NCI-H82 treated with DMSO at 0.1 percent for 48 hours (cell line): ENCODE data around the gene TBX4.
"Not testable (repeated sequence)": the region's sequence is repeated elsewhere in the genome, so short reads cannot be mapped to it uniquely, and the experiment has no call there.

Experiments
- DNase-seq: peaks from one replicate; lab custom pipeline; 2025; ENCODE audit not compliant: unreplicated experiment; lab: John Stamatoyannopoulos, UW

Gene TBX4

DNA sequence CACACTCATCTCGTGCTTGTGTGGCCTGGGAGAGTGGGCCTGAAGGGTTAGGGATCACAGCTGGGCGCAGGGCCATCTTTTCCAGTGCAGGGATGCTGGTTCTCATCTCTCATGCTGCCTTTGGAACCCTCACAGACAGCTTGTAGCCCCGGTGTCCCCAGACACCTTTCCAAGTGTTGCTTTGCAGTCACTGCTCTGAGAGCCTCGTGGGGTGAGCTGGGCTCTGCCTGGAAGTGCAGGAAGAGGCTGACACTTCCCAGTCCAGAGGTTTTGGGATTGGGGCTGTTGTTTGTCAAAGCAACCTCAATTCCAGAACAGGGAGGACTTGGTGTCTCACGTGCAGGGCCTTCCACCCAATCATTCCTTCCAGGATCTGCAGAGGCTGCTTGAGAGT lies 28.2 kb downstream of the TBX4 start:
- no peak for DNase-seq

DNA sequence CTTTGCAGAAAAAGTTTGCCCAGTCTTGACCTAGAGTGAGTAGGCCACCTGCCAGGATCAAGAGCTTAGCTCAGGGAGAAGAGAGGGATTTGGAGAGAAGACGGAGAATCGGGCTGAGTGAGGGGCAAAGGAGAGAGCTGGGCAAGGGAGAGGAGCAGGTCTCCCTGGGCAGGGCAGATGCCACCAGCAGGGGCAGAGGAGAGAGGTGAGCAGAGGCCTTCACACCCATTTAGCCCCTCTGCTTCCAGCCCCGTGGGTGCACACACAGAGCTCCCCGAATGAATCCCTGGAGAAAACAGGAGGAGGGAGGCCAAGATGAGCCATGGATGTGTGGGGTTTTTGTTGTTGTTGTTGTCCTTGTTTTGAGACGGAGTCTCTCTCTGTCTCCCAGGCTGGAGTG lies 29.2 kb downstream of the TBX4 start:
- no peak for DNase-seq

DNA sequence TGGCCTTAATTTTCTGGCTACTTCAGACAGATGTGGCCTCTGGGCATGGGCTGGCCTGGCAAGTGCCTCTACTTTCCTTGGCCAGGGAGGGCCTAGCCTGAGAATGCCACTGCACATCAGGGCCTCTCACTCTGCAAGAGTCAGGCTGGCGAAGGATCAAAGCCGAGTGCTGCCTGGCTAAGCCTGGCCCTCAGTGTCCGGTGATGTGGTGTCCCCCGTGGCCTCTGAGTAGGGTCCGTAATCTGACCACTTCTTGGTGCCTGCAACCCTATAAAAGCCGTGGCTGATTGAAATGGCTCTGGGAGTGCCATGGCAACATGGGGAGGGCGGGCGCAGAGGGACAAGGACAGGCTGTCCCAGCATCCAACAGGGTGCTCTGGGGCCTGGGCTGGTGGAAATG lies 30.2 kb downstream of the TBX4 start:
- no peak for DNase-seq

DNA sequence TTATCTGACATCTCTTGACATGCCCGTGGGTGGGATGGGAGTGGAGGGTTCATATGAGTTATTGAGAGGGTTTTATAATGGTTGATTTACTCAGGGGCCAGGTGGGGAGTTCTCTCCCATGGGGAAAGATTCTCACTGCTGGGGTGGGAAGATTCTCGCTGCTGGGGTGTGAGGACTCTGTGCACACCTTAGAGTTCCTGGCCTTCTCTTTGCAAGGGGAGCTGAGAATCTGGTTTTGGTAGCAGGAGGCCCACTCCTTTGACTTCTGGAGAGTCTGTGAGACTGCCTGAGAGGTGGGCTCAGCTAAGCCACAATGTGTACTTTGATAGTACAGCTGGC lies 31.5 kb downstream of the TBX4 start:
- no peak for DNase-seq

DNA sequence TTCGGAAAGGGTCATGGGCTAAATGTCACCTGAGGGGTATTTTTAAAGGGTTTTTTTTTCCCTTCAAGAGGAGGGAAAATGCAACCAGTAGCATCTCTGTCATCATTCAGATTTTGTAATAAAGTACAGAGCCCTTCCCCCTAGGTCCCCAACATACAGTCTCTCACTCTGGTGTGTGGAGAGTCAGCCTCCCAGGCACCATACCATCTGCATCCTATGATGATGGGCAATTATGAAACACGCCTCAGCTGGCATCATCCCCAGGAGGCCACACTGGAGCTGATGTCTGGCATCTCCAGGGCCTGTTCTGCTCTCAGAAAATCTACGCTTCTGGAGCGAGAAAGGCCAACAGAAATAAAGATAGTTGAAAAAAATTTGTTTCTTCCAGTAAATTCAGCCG lies 32.0 kb downstream of the TBX4 start:
- no peak for DNase-seq

DNA sequence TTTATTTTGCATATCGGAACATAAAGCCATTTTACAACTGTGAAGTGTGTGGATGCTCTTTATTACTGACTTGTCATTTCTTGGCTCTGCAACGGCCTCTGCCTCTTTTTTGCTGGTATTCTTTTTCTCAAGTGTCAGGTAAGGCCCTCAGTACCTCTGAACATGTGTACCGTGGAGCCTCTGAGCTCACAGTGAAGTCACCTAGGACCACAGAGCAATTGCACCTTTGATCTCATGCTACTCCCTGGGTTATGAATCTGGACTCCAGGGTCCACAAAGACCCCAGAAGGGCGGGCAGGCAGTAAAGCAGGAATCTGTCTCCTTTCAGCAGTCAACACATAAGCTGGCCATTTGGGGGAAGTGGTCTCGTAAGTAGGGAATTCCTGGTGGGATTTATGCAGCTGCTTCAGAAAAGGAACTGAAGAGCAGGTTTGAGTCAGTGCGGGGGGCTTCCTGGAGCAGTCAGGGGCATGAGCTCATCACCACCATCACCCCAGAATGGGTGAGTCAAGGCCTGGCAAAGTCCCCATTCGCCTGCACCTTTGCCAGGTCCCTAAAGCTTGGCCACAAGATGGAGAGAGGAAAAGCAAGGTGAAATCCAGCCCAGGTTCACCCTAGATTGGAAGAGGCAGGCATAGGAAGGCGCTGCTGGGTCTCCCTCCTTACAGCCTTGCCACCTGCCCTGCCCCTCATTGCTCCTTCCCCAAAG lies 33.0 kb downstream of the TBX4 start:
- DNase-seq = no peak

DNA sequence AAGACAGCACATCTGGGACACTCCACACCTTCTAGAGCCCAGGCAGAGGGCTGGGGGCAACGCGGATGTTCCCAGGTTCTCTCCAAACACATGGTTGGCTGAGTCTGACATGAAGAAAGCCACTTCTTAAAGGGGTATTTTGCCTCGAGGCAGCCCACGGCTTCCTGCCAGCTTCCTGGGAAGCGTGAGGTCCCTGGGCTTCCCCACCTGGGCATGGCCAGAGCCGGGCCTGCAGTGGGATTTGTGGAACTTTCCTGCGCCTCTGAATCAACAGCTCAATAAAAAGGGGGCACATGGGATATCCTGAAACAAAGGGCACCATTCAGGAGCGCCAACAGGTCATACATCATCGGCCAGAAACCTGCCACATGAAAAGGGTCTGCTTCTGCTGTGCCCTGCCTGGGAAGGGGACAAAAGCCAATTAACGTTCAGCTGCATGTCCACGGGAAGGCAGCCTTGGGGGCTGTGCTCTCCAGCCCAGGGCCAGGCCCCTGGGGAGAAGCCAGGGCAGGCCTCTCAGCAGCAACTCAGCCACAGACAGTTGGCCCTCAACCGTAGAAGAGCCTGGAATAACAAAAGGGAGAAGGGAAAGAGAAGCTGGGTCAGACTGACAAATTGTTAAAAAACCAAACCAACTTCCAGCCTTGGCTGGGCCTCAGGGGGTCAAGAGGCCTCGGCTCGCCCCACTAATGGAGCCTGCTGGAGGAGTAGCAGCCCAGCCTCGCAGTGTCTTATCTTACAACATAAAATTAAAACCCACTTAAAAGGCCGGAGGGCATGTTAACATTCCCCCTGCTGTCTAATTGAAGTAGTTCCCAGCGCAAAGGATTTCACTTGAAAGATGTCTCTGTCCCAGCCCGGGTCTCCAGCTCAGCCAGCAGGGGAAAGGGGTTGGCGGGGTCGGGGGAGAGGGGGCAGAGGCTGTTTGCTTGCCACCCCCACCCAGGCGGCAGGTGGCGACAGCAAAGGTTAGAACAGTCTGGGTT lies 34.2 kb downstream of the TBX4 start:
- DNase-seq = no peak

DNA sequence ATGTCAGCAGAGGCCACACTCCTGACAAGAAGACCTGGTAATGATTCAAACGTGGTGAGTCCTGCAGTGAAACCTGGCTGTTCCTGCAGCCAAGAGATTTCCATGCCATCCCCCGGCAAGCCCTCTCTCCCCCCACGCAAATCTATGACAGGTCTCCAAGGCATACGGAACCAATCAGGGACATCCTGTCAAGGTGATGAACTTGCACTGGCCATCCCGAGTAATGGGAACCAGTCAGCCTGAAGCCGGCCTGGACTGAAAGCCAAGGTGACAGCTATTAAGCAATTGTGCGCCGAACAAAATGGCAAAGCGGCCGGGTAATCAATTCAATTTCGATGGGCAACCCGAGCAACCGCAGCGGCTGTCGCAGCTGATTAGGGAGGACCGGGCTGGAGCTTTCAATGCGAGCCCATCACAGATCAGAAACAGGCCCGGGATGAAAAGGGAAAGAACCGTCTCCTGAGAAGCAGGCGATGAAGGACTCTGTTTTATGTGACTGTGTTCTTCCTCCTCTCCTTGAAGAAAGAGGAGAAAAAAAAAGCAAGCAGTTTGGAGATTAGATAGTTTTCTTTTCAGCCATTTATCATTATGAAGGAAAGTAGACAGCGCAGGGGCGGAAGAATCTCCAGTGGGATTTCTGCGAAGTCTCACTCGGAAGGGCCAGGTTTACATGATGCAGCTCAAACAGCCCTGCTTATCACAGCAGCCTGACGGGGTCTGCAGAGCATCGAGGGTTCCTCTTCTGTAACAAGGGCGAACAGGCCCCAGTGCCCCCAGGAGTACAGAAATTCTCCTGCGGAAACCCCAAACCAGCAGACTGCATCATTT lies 35.2 kb downstream of the TBX4 start:
- DNase-seq = no peak

DNA sequence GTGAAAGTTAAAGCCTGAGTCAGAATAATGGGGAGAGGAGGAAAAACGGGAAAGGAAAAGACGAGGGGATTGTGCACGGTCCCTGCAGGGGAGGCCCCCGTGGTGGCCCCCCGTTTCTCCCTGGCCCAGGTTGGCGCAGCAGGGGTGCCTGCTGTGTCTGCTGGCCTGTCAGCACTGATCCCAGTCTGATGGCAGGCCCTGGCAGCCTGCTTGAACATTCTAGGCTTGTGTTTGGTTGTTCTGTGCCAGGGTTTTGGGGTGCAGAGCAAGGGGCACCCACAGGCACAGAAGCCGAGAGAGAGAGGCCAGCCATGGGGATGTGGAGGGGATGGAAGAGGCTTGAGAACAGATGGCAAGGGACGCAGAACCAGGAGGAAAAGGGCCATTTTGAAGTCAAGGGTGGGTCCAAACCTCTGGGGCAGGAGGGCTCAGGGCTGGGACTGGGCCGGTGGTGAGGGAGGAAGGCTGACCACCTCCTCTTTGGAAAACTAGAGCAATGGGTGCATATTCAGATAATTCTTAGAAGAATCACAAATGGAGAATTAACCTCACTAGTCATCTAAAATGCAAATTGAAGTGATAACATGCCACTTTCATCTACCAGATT lies 35.9 kb downstream of the TBX4 start:
- DNase-seq = no peak

DNA sequence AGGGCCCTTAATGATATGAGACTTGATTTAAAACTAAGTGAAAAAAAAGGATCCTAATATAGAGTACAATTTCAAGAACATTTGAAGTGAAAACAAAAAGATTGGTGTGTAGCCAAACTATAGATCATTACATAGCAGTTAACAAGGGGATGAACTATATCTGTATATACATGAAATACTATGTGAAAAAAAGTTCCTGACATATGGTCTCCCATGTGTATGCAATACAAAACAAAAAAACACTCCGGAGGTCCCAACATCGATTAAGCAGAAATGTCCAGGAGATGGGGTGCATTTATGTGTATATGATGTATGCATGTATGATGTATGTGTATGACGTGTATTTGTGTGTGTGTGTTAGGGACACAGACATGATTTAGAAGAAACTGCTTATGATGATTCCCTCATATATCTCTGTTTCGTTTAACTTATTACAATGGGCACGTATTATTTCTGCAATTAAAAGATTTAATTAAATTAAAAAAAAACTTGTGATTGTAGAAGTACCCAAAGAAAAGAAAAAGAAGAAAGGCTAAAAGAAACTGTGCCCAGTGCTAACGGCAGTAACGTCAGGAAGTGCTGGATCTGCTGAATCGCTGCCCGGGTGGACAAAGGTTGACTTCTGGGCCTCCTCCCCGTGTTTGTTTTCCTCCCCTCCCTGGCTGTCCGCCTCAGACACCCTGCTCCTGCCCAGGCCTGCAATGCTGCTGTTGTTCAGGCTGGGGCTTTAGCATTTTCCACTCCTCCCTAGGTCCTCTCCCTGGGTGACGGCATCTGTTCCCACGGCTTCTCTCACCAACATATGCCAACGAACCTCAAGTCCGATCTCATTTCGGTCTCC lies 36.9 kb downstream of the TBX4 start:
- no peak for DNase-seq

DNA sequence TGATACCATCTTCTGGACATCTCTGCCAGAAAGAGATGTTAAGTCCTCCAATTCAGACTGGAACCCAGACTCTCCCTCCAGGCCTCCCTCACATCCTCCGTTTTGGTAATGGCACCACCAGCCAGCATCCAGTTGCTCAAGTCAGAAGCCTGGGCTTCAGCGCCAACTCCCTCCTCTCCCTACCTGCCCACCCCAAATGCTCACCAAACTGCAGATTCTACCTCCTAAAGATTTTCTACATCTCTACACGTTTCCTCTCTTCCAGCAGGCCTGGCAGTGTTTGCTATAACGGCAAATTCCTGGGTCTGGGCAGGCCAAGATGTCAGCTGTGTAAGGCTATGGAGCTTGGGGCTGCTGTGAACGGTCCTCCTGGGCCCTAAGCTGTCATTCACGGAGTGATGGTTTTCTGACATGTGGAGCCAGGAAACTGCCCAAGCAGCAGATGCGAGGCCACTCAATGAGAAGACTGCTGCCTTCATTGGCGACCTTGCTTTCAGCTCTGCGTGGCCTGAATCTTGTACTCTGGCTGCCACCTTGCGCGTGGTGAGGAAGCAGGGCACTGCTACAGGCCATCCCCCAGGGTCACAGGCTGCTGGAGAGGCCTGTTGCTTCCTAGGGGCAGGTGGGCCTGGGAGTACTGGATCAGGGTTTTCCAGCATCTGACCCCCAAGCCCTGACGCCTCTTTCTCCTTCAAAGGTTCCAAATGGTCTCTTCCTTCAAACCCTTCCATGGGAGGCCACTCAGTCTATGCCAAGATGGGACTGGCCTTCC lies 37.7 kb downstream of the TBX4 start:
- DNase-seq = no peak

DNA sequence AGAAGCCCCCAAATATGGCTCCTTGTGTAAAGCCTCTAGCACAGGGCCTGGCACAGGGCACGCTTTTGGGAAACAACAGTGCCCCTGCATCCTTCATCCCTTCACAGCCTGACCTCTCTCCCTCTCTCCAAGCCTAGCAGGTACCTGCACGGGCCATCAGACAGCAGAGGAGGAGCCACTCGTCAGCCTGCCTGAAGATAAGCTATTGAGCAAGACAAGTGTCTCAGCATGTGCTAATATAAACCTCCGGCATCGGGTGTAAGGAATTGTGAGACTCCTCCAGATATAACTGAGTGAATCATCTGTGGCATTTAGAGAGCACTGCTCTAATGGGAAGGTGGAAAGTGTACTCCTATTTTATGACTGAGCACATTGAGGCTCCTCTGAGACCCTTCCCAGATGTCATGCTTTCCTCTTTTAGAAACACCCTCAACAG lies 38.3 kb downstream of the TBX4 start:
- no peak for DNase-seq

DNA sequence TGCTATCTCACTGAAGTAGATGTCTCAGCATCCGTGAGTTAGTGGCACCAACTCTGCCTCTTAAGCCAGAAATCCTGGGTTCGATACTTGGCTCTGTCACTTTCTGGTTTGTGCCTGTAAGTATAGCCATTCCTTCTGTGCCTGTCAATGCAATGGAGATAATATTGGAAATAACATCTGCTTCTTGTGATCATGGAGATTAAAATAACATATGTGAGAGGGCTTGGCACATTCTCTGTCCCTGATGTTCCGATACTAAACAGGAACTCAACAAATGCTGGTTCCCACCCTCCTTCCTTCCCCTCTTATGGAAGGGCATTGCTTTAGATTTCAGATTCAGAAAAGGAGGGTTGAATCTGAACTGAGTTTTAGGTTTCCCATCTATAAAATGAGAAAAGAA lies 39.8 kb downstream of the TBX4 start:
- no peak for DNase-seq

DNA sequence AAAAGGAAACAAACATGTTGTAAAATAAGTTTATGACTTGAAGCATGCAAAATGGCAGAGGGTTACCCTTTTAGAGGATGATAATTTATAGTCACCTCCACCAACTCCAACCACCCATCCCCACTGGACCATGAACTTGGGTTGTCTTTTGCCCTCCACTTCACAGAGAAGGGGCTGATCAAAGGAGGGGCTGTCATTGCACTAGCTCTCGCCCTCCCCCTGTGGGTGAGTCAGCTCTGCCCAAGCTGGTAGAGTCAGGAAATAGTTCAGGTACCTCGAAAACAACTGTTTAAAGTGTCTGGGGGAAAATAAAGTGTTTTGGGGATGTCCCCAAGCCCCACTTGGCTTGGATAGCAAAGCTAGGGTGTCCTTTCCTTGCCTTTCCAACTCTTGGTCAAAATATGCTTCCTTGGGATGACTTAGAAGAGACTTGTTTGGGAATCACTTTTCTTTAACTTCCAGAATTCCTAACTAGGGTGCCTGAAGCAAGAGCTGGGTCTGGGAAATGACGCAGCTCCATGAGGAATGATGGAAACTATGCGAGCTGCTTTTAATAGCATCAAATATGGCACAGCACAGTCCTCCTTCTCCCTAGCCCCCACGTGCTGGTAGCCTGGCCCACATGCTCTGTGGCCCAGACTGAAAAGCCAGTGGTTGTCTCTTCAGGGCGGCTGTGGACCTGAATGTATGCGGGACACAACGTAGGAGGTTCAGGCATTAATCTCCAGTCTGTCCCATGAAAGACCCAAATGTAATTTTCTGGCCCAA lies 40.7 kb downstream of the TBX4 start:
- DNase-seq = no peak

DNA sequence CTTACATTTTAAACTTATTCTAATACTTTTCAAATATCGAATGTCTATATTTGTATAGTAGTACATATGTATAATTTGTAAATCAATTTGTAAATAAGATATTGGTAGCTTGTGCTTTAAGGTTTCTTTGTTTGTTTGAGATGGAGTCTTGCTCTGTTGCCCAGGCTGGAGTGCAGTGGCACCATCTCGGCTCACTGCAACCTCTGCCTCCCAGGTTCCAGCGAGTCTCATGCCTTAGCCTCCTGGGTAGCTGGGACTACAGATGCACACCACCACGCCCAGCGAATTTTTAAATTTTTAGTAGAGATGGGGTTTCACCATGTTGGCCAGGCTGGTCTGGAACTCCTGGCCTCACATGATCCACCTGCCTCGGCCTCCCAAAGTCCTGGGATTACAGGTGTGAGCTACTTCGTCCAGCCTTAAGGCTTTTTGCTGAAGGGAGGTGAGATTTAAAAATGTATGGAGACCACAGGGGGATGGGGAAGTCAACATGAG lies 41.7 kb downstream of the TBX4 start:
- DNase-seq = not testable (repeated sequence)

DNA sequence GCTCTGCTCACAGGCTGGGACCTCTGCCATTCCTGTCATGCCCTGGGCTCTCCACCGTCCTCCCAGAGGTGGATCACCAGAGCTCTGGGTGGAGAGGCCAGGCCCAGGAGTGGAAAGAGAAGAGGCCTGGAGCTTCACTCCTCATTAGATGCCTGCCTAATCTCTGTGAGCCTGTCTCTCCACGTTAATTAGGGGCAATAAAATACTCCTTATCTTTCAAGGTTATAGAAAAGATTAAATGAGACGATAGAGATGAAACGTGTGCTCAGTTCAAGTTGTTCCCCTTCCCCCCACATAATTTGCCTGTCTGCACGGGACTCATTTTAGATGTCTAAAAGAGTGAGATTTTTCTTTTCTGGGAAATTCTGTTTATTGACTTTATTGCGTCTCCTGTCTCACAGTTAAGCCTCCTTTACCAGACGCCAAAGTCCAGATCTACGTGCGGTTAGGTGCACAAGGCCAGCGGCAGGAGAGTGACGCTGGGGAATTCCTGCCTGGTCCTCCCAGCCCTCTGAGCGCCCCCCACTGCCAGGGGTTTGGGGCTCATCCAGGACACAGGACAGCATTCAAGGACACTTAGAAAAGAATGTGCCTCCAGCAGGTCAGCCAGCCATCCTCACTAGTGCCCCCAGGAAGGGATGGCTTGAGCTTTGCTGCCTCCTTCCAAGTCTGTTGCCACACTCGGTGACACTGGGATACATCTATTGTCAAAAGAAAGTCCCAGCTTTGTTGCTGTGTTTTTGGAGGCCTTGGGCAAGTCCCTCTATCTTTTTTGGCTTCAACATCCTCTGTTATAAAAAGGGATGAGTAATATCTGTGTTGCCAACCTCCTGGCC lies 42.3 kb downstream of the TBX4 start:
- no peak for DNase-seq

DNA sequence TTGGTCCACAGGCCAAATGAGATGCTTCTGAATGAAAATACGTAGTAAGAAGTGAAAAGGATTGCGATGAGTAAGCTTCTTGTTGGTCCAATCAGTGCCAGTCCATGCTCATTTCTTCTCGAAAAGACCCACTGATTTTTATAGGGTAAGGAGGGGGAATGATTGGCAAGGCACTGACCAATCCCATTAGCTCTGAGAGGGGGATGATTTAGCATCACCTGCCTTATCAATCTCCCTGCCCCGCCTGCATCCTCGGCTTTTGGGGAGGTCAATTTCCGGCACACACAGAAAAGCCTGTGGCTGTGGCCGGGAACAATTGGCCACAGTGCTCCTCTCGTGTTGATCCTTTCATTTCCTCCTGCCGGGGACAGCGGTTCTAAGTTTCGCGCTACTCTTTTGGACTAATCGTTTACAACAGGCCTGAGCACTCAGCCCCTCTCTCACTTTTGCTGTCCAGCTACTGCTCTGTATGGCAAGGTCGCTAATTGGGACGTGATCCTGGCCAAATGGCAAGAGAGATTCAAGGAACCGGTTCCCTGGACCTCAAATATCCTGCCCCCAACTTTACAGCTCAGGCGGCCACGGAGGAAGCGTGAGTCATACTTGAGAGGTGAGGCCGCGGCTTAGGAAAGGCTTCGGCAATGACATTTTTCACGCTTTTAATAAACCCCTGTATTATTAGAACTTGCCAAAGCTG lies 43.1 kb downstream of the TBX4 start:
- no peak for DNase-seq
